MM.1S (cell line): ENCODE measurements around the gene NELFA.

Source experiments
- DNase-seq: peaks from one replicate; pipeline ENCODE4 v3.0.0-alpha.2; 2015
- H2AFZ ChIP-seq: fragments of 300-600 bp; sonication (generic); 2 replicates; pipeline ENCODE4 v1.6.0; 2016; ENCODE audit warnings: antibody characterized with exemption, low read length
- H3F3A ChIP-seq: fragments of 300-600 bp; sonication (generic); 2 replicates; pipeline ENCODE4 v1.6.1; 2016; ENCODE audit warnings: mild to moderate bottlenecking, antibody characterized with exemption, low read length, moderate library complexity, mixed read lengths; ENCODE audit not compliant: insufficient read depth
- H3K27ac ChIP-seq: fragments of 300-600 bp; sonication (generic); 2 replicates; pipeline ENCODE4 v1.5.1; 2016; ENCODE audit warnings: mild to moderate bottlenecking, low read length
- H3K27me3 ChIP-seq: fragments of 300-600 bp; sonication (generic); replicated peaks from 2 replicates; pipeline ENCODE4 v1.6.0; 2016; ENCODE audit warnings: low read length; ENCODE audit not compliant: insufficient read depth
- H3K36me3 ChIP-seq: fragments of 300-600 bp; sonication (generic); replicated peaks from 2 replicates; pipeline ENCODE4 v1.6.1; 2016; ENCODE audit warnings: mild to moderate bottlenecking, low read length, mixed read lengths; ENCODE audit not compliant: insufficient read depth
- H3K4me1 ChIP-seq: fragments of 300-600 bp; sonication (generic); 2 replicates; pipeline ENCODE4 v1.6.1; 2016; ENCODE audit warnings: low read length, mixed read lengths
- H3K4me2 ChIP-seq: fragments of 300-600 bp; sonication (generic); 2 replicates; pipeline ENCODE4 v1.6.0; 2016; ENCODE audit warnings: low read depth, low read length
- H3K4me3 ChIP-seq: fragments of 300-600 bp; sonication (generic); 2 replicates; pipeline ENCODE4 v1.5.1; 2016; ENCODE audit warnings: low read length, mixed read lengths
- H3K79me2 ChIP-seq: fragments of 300-600 bp; sonication (generic); 2 replicates; pipeline ENCODE4 v1.6.1; 2016; ENCODE audit warnings: mixed run types, low read length, mixed read lengths
- H3K9ac ChIP-seq: fragments of 300-600 bp; sonication (generic); 2 replicates; pipeline ENCODE4 v1.6.1; 2016; ENCODE audit warnings: low read length, mixed read lengths
- H3K9me2 ChIP-seq: fragments of 300-600 bp; sonication (generic); replicated peaks from 2 replicates; pipeline ENCODE4 v1.6.1; 2016; ENCODE audit warnings: mild to moderate bottlenecking, low read length, mixed read lengths; ENCODE audit not compliant: insufficient read depth
- H3K9me3 ChIP-seq: fragments of 300-600 bp; sonication (generic); replicated peaks from 2 replicates; pipeline ENCODE4 v1.6.1; 2016; ENCODE audit warnings: mild to moderate bottlenecking, low read length, mixed read lengths; ENCODE audit not compliant: insufficient read depth
- H4K20me1 ChIP-seq: fragments of 300-600 bp; sonication (generic); 2 replicates; pipeline ENCODE4 v1.6.1; 2016; ENCODE audit warnings: mild to moderate bottlenecking, low read length, moderate library complexity, mixed read lengths; ENCODE audit not compliant: insufficient read depth
- EZH2 ChIP-seq: fragments of 300-600 bp; sonication (generic); optimal IDR thresholded peaks from 2 replicates; pipeline ENCODE3; 2017; ENCODE audit warnings: low read depth, mild to moderate bottlenecking, antibody characterized with exemption, low read length, mixed read lengths
- EZH2phosphoT487 ChIP-seq: fragments of 300-600 bp; sonication (generic); IDR thresholded peaks from 2 replicates; pipeline ENCODE4 v1.6.1; 2018; ENCODE audit warnings: antibody characterized with exemption, low read length
- TF ChIP-seq, protein P1 (sequence below): fragments of 300-600 bp; sonication (generic); IDR thresholded peaks from 2 replicates; pipeline ENCODE4 v1.5.1; 2016; ENCODE audit warnings: antibody characterized with exemption, low read length, mixed read lengths

Gene NELFA

DNA sequence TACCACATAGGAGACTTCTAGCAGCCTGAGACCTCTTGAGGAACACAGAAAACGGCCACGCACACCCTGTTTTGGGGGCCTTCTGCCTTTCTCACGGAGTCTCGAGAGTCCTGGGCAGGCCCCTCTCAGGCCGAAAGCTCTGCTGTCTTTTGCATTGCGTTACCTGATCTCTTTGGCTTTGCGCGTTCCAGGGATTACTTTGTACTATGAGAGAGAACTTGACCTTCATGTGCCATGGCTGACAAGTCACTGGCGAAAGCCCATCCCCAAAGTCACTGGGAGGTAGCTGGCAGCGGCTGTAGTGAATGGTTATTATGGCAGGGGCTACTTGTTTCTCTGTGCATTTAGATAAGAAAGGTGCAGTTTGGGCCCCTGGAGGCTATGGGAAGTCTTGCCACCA, 42.3 kb upstream of the NELFA start:
- Histone ChIP-seq H3K27ac (no peak overlapping the region), H3K79me2 (no peaks in the 10 kb centered on the region), H3K4me3 (no peak overlapping the region), H2AFZ (no peak overlapping the region), H3K27me3 (peaks cover 60% of the 10 kb centered on the region), H3K9ac (no peak overlapping the region), H3K4me1 (no peaks in the 10 kb centered on the region), H3K9me3 (no peaks in the 10 kb centered on the region), H3K4me2 (no peak overlapping the region), H4K20me1 (no peaks in the 10 kb centered on the region), H3K9me2 (no peaks in the 10 kb centered on the region), H3K36me3 (no peaks in the 10 kb centered on the region), H3F3A (no peaks in the 10 kb centered on the region)
- no peak for TF ChIP-seq EZH2phosphoT487
- TF ChIP-seq, protein P1, sequence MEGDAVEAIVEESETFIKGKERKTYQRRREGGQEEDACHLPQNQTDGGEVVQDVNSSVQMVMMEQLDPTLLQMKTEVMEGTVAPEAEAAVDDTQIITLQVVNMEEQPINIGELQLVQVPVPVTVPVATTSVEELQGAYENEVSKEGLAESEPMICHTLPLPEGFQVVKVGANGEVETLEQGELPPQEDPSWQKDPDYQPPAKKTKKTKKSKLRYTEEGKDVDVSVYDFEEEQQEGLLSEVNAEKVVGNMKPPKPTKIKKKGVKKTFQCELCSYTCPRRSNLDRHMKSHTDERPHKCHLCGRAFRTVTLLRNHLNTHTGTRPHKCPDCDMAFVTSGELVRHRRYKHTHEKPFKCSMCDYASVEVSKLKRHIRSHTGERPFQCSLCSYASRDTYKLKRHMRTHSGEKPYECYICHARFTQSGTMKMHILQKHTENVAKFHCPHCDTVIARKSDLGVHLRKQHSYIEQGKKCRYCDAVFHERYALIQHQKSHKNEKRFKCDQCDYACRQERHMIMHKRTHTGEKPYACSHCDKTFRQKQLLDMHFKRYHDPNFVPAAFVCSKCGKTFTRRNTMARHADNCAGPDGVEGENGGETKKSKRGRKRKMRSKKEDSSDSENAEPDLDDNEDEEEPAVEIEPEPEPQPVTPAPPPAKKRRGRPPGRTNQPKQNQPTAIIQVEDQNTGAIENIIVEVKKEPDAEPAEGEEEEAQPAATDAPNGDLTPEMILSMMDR, result no peak
- no peak for TF ChIP-seq EZH2
- DNase-seq, result no peak

DNA sequence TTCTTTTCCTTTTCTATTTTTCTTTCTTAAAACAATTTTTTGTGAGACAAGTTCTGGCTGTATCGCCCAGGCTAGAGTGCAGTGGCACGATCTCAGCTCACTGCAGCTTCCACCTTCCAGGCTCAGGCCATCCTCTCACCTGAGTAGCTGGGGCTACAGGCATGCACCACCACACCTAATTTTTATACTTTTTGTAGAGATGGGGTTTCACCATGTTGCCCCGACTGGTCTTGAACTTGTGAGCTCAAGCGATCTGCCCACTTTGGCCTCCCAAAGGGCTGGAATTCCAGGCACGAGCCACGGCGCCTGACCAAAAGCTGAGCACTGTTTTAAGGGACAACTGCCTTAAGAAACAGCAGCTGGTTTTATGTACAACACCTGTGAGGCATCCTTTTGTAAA, 41.0 kb upstream of the NELFA start:
- no peak for DNase-seq
- no peak overlapping the region for H3K27ac ChIP-seq
- no peaks in the 10 kb centered on the region for H4K20me1 ChIP-seq
- H3F3A ChIP-seq, result no peaks in the 10 kb centered on the region
- peaks cover 65% of the 10 kb centered on the region for H3K27me3 ChIP-seq
- H2AFZ ChIP-seq, result no peak overlapping the region
- no peaks in the 10 kb centered on the region for H3K9me3 ChIP-seq
- H3K9me2 ChIP-seq, result no peaks in the 10 kb centered on the region
- H3K4me2 ChIP-seq, result no peak overlapping the region
- H3K36me3 ChIP-seq, result no peaks in the 10 kb centered on the region
- no peaks in the 10 kb centered on the region for H3K4me1 ChIP-seq
- no peak overlapping the region for H3K9ac ChIP-seq
- no peaks in the 10 kb centered on the region for H3K79me2 ChIP-seq
- H3K4me3 ChIP-seq, result no peak overlapping the region
- TF ChIP-seq EZH2 (no peak), EZH2phosphoT487 (no peak)
- TF ChIP-seq, protein P1, result no peak

DNA sequence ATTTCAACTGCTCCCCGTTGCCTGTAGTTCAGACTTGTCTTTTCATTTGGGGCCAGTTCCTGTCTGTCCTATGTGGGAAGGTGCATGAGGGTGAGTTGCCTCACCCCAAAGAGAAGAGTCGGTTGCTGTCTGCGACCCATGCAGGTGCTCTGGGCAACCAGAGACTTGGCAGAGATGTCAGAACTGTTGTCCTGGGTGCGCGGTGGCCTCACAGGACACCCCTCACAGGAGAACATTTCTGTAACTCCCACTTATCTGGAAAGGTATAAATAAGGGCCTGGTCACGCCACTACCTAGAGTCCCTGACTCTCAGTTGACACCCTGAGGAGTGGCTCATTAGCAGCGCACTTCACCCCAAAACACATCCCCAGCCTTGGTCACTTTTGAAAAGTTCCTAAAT, 40.6 kb upstream of the NELFA start:
- H3K4me1 ChIP-seq, result no peaks in the 10 kb centered on the region
- no peak for TF ChIP-seq EZH2
- no peak for TF ChIP-seq EZH2phosphoT487
- TF ChIP-seq, protein P1, result no peak
- H3K9ac ChIP-seq, result no peak overlapping the region
- H3K27ac ChIP-seq, result no peak overlapping the region
- H3K4me2 ChIP-seq, result no peak overlapping the region
- H3K79me2 ChIP-seq, result no peaks in the 10 kb centered on the region
- no peaks in the 10 kb centered on the region for H3K36me3 ChIP-seq
- no peak for DNase-seq
- H3K9me2 ChIP-seq, result no peaks in the 10 kb centered on the region
- H3K4me3 ChIP-seq, result no peak overlapping the region
- H4K20me1 ChIP-seq, result no peaks in the 10 kb centered on the region
- H3K9me3 ChIP-seq, result no peaks in the 10 kb centered on the region
- no peaks in the 10 kb centered on the region for H3F3A ChIP-seq
- H2AFZ ChIP-seq, result no peak overlapping the region
- peaks cover 65% of the 10 kb centered on the region for H3K27me3 ChIP-seq

DNA sequence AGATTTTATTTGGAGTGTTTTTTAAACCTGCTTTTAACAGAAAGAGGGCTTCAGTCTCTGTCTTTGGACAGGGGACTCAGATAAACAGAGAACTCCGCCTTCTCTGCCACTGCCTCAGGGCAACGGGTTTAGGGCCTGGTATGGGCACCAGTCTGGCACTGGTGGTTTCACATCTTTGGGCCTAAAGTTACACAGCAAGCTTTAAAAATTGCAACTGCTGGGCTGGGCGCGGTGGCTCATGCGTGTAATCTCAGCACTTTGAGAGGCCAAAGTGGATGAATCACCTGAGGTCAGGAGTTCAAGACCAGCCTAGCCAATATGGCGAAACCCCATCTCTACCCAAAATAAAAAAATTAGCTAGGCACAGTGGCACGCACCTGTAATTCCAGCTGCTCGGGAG, 40.1 kb upstream of the NELFA start:
- no peak overlapping the region for H3K4me3 ChIP-seq
- H3F3A ChIP-seq, result no peaks in the 10 kb centered on the region
- DNase-seq, result no peak
- H3K36me3 ChIP-seq, result no peaks in the 10 kb centered on the region
- no peaks in the 10 kb centered on the region for H3K9me2 ChIP-seq
- peaks cover 65% of the 10 kb centered on the region for H3K27me3 ChIP-seq
- H3K9ac ChIP-seq, result no peak overlapping the region
- no peak overlapping the region for H3K27ac ChIP-seq
- no peak overlapping the region for H2AFZ ChIP-seq
- H3K9me3 ChIP-seq, result no peaks in the 10 kb centered on the region
- no peak for TF ChIP-seq EZH2phosphoT487
- TF ChIP-seq, protein P1, result no peak
- TF ChIP-seq EZH2, result no peak
- no peaks in the 10 kb centered on the region for H3K4me1 ChIP-seq
- no peak overlapping the region for H3K4me2 ChIP-seq
- no peaks in the 10 kb centered on the region for H3K79me2 ChIP-seq
- H4K20me1 ChIP-seq, result no peaks in the 10 kb centered on the region
